UCSD-AML1 (cell line): ENCODE results near the gene WDR62.

Experiments used
- DNase-seq: peaks from one replicate; lab custom pipeline; 2025; ENCODE audit not compliant: unreplicated experiment; lab: John Stamatoyannopoulos, UW

Gene WDR62

GRCh38 chr19:36054733-36055686 is at the start of gene WDR62:
Gene WDR62, plus strand, starts transcription at chr19:36054897. Its CDS starts 75 bp downstream, at chr19:36054972.
- peak; percentile 98 for DNase-seq

- DNase-seq = no peak
Observed at GRCh38 chr19:36006955-36007354, 47.7 kb upstream of the WDR62 start.

GRCh38 chr19:36008336-36008978 is 46.2 kb upstream of the WDR62 start, which contains the start of gene SYNE4:
Gene SYNE4, minus strand, starts transcription at chr19:36008813. Its CDS starts 132 bp downstream, at chr19:36008681.
- DNase-seq = no peak

GRCh38 chr19:36009220-36009619 is 45.5 kb upstream of the WDR62 start:
- no peak for DNase-seq

- no peak for DNase-seq
Observed at GRCh38 chr19:36009633-36010379, 44.9 kb upstream of the WDR62 start.

GRCh38 chr19:36010402-36010801 is 44.3 kb upstream of the WDR62 start:
- no peak for DNase-seq

GRCh38 chr19:36013280-36014011 is 41.3 kb upstream of the WDR62 start:
- DNase-seq = no peak

- peak; percentile 99 for DNase-seq
Observed at GRCh38 chr19:36014012-36014924, 40.4 kb upstream of the WDR62 start, which contains the start of gene ALKBH6. Gene ALKBH6, minus strand, starts transcription at chr19:36014213. Its CDS starts 816 bp downstream, at chr19:36013397.

GRCh38 chr19:36019061-36019670 is 35.5 kb upstream of the WDR62 start:
- no peak for DNase-seq

GRCh38 chr19:36023432-36023831 is 31.3 kb upstream of the WDR62 start:
- DNase-seq = no peak

- DNase-seq = no peak
Observed at GRCh38 chr19:36025541-36025940, 29.2 kb upstream of the WDR62 start.

GRCh38 chr19:36026091-36026876 is 28.4 kb upstream of the WDR62 start:
- no peak for DNase-seq

- DNase-seq = no peak
Observed at GRCh38 chr19:36027696-36028095, 27.0 kb upstream of the WDR62 start.

GRCh38 chr19:36028313-36029041 is 26.2 kb upstream of the WDR62 start:
- DNase-seq = no peak

- DNase-seq = no peak
Observed at GRCh38 chr19:36030264-36031148, 24.2 kb upstream of the WDR62 start.

GRCh38 chr19:36031308-36031707 is 23.4 kb upstream of the WDR62 start:
- DNase-seq = no peak
